Ascending aorta (tissue), 2 donors: ENCODE results near the gene LAIR2. TPM values are rescaled to one million over a fixed set of nuclear protein-coding genes. Genes with fewer than 3 reads are reported as not detected.

Experiments
- DNase-seq, 2 donors: peaks; one replicate each; pipeline ENCODE4 v3.0.0-alpha.2; 2019; ENCODE audit warnings: low spot score in 2 of 2
- H3K27ac ChIP-seq, 2 donors: fragments of 200-600 bp; sonication (generic); one replicate each; pipeline ENCODE4 v1.5.1; 2016 to 2017; ENCODE audit warnings: mild to moderate bottlenecking in 1 of 2
- H3K27me3 ChIP-seq: fragments of 200-600 bp; sonication (generic); one replicate; pipeline ENCODE4 v1.5.1; 2017
- H3K36me3 ChIP-seq, 2 donors: fragments of 200-600 bp; sonication (generic); one replicate each; pipeline ENCODE4 v1.5.1; 2016
- H3K4me1 ChIP-seq, 2 donors: fragments of 200-600 bp; sonication (generic); one replicate each; pipeline ENCODE4 v1.5.1; 2016 to 2017; ENCODE audit warnings: mild to moderate bottlenecking in 1 of 2
- H3K4me3 ChIP-seq, 2 donors: fragments of 200-600 bp; sonication (generic); one replicate each; pipeline ENCODE4 v1.5.1; 2016 to 2017; ENCODE audit warnings: mild to moderate bottlenecking in 1 of 2
- H3K9me3 ChIP-seq, 2 donors: fragments of 200-600 bp; sonication (generic); one replicate each; pipeline ENCODE4 v1.5.1; 2016
- CTCF ChIP-seq, 3 experiments: fragments of 200-600 bp in 2 of 3; fragments of 450-650 bp in 1 of 3; sonication (generic) in 2 of 3; IDR thresholded peaks; one replicate each; pipeline ENCODE4 v1.5.1; 2016 to 2019; ENCODE audit warnings: antibody characterized with exemption in 3 of 3, mild to moderate bottlenecking in 1 of 3, moderate library complexity in 1 of 3
- intact Hi-C: fragments of 100-400 bp; cut with DNase I; formaldehyde crosslinking; loops from one replicate; pipeline ENCODE4 v1.15.1; 2023
- total RNA-seq: library from RNA; depleted of rRNA; stranded (reverse); fragments of >200 nt; gene quantifications from one replicate; pipeline ENCODE4 v1.1.0, GENCODE V29; 2016

LAIR2 gene
- total RNA-seq, 1 donor from 2014 or later: not detected

- TF ChIP-seq CTCF (IDR thresholded peaks at IDR 0.05): no peak
- Histone ChIP-seq H3K27ac (no peak overlapping the region), H3K4me3 (no peak overlapping the region), H3K36me3 (peaks cover 98 to 100% of the 10 kb centered on the region in 2 donors), H3K4me1 (peaks cover 0 to 14% of the 10 kb centered on the region in 2 donors), H3K27me3 (no peaks in the 10 kb centered on the region), H3K9me3 (no peaks in the 10 kb centered on the region)
- no peak for DNase-seq
- intact Hi-C loops: no loop called here
Observed at GRCh38 chr19:54456423-54457373, 45.9 kb upstream of the LAIR2 start.

DNA sequence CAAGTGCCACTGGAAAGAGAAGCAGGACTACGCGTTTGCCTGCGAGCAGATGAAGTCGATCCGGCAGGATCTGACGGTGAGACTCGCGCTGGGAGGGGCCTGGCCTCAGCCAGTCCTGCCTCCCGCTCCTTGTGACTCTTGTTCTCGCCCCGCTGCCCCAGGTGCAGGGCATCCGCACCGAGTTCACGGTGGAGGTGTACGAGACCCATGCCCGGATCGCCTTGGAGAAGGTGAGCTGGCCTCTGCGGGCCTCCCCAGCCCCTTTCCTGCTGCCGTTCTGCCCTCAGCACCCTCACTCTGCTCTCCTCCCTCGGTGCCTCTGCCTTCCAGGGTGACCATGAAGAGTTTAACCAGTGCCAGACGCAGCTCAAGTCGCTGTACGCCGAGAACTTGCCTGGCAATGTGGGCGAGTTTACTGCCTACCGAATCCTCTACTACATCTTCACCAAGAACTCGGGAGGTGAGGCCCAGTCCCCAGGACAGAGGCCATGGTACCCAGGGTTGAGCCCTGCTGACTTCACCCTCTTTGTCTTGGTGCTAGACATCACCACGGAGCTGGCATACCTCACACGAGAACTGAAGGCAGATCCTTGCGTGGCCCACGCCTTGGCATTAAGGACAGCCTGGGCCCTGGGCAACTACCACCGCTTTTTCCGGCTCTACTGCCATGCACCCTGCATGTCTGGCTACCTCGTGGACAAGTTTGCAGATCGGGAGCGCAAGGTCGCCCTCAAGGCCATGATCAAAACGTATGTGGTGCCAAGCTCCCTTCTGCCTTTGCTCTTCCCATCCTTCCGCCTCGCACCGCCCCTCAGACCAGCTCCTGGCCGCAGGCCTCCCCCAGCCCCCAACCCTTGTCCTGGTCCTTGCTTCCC, 44.6 kb upstream of the LAIR2 start:
- no peak for TF ChIP-seq CTCF (IDR thresholded peaks at IDR 0.05)
- no peak overlapping the region for H3K27ac ChIP-seq
- H3K36me3 ChIP-seq: peaks cover 85 to 91% of the 10 kb centered on the region in 2 donors
- intact Hi-C loops: no loop called here
- no peaks in the 10 kb centered on the region for H3K27me3 ChIP-seq
- peaks cover 11 to 17% of the 10 kb centered on the region in 2 donors for H3K4me1 ChIP-seq
- DNase-seq: no peak
- H3K9me3 ChIP-seq: no peaks in the 10 kb centered on the region
- no peak overlapping the region for H3K4me3 ChIP-seq

DNA sequence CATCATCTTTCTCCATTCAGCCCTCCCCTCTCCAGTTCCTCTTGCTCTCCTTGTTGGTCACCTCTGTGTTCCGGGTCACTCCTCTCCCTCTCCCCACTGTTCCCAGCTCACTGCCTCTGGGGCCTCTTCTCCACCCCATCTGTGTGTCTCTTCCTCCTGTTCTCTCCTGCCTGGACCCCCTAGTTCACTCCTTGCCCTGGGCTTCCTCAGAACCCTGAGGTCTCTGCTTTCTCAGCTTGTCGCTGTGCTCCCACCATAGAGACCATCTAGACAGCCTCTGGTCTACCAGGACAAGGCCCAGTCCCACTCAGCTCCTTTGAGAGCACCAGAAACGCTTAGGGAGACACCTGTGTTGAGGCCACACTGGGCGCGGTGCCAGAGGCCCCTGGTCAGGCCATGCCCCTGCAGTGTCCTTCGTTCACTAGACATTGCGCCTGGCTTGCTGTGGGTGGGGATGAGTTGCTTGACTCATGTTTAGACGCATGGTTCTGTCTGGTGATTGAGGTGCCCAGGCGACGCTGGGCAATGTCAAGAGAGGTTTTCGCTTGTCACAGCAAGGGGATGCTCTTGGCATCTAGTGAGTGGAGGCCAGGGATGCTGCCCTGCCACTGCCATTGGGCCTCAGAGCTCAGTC, 43.9 kb upstream of the LAIR2 start:
- Histone ChIP-seq H3K4me3 (no peak overlapping the region), H3K27ac (no peak overlapping the region), H3K27me3 (no peaks in the 10 kb centered on the region), H3K9me3 (no peaks in the 10 kb centered on the region), H3K36me3 (peaks cover 77 to 83% of the 10 kb centered on the region in 2 donors), H3K4me1 (peaks cover 11 to 14% of the 10 kb centered on the region in 2 donors)
- TF ChIP-seq CTCF (IDR thresholded peaks at IDR 0.05): no peak
- DNase-seq: peak in 1 of 2 donors; percentile 60
- intact Hi-C loops: no loop called here

DNA sequence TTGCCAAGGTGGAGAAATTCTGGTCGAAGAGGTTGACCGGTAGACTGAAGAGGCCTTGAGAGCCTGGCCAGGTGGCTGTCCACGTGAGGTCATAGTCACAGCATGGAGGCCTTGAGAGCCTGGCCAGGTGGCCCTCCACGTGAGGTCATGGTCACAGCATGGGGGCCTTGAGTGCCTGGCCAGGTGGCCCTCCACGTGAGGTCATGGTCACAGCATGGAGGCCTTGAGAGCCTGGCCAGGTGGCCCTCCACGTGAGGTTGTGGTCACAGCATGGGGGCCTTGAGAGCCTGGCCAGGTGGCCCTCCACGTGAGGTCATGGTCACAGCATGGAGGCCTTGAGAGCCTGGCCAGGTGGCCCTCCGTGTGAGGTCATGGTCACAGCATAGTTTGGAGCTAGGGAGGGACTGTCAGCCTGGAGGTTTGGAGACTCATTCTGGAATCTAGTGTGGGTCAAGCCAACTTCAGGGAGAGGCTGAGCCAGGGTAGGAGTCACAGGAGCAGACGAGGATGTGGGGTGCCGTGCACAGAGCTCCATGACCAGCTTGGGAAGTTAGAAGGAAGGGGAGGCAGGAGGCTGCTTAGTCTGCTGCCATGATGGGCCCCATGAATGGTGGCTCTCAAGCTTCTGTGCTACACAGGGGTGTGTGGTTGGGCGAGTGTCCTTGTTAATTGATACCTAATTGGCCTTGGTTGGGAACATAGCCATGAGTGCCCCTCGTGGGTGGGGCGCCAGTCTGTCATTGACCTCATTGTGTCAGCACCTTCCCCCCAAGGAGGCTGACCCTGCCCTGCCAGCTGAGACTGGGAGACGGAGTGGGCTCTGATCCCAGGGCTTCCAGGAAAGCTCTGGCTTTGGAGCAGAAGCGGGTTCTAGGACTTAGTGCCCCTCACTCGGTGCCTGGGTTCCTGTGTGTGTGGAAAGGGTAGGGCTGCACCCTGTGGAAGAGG, 43.1 kb upstream of the LAIR2 start:
- no peak overlapping the region for H3K27ac ChIP-seq
- intact Hi-C loops: loop anchor here (5.0 to 10.0 kb wide), 6 partner anchors 267 to 1127 kb away; partner anchors contain the start of genes NDUFA3, OSCAR, PPP6R1 and TSEN34
- no peaks in the 10 kb centered on the region for H3K9me3 ChIP-seq
- DNase-seq: peak in 1 of 2 donors; percentile 59
- TF ChIP-seq CTCF (IDR thresholded peaks at IDR 0.05): no peak
- no peaks in the 10 kb centered on the region for H3K27me3 ChIP-seq
- H3K4me1 ChIP-seq: peaks cover 14 to 20% of the 10 kb centered on the region in 2 donors
- no peak overlapping the region for H3K4me3 ChIP-seq
- H3K36me3 ChIP-seq: peaks cover 69 to 75% of the 10 kb centered on the region in 2 donors
